Measurements from ENCODE around the gene GMIP. TPM values are rescaled to one million over a fixed set of nuclear protein-coding genes. Genes with fewer than 3 reads are reported as not detected.

GMIP gene
- total and polyA plus RNA-seq, 2 experiments from 2014 or later: 5.1 to 22.1 TPM

- no peak overlapping the region for H2AFZ ChIP-seq
- Mint-ChIP-seq H3K27me3 (ENCODE audit: insufficient read depth, low read depth, poor library complexity) (peaks cover 4% of the 10 kb centered on the region), H3K9me3 (no peaks in the 10 kb centered on the region), H3K4me1 (no peaks in the 10 kb centered on the region), H3K4me3 (no peak overlapping the region), H3K27ac (no peak overlapping the region), H3K36me3 (ENCODE audit: low read depth) (no peaks in the 10 kb centered on the region)
- no peak overlapping the region for H3K4me3 ChIP-seq
- no peaks in the 10 kb centered on the region for H3K79me2 ChIP-seq (replicated peaks; ENCODE audit: insufficient read depth)
- no peaks in the 10 kb centered on the region for H3K27me3 ChIP-seq (ENCODE audit: insufficient read depth)
- H3F3A ChIP-seq (replicated peaks; ENCODE audit: low read depth): no peaks in the 10 kb centered on the region
- DNase-seq (ENCODE audit: low spot score): no peak
- no peaks in the 10 kb centered on the region; the same call in 1 of the 2 replicates for H4K20me1 ChIP-seq (replicated peaks; ENCODE audit: insufficient read depth)
- no peaks in the 10 kb centered on the region for H3K9me2 ChIP-seq (ENCODE audit: insufficient read depth)
- no peak for TF ChIP-seq CREB1 (CRISPR knock-in tag; IDR thresholded peaks at IDR 0.05; ENCODE audit: low read depth)
- no peak for TF ChIP-seq EZH2phosphoT487 (IDR thresholded peaks at IDR 0.05; ENCODE audit: unreplicated experiment)
- no peak for TF ChIP-seq ZNF462 (CRISPR knock-in tag; IDR thresholded peaks at IDR 0.05)
- no peak for TF ChIP-seq NANOG (IDR thresholded peaks at IDR 0.05; ENCODE audit: borderline replicate concordance)
- TF ChIP-seq EZH2 (IDR thresholded peaks at IDR 0.05; ENCODE audit: low read depth, unreplicated experiment): no peak
- no peak overlapping the region for H3K27ac ChIP-seq (ENCODE audit: low read depth)
- no peaks in the 10 kb centered on the region for H3K36me3 ChIP-seq (ENCODE audit: insufficient read depth)
- H3K4me1 ChIP-seq (ENCODE audit: insufficient read depth): no peaks in the 10 kb centered on the region
- peak; percentile 39; the same call in 2 of the 3 replicates for ATAC-seq
- H3K4me2 ChIP-seq: no peak overlapping the region
Observed at GRCh38 chr19:19584356-19584755, 59.1 kb downstream of the GMIP start.

DNA sequence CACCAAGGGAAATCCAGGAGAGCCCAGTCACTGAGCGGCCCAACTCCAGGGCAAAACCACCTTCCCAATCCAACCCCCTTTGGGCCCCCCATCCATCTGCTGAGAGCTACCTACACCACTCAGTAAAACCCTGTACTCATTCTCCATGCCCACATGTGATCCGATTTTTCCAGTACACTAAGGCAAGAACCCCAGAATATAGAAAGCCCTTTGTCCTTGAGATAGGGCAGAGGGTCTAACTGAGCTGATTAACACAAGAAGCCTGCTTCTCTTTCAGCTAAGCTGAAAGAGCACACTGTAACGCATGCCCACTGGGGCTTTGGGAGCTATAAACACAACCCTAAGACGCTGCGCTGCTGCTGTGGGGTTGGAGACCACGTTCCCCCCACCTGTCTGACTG is 61.0 kb downstream of the GMIP start:
- Histone ChIP-seq H3F3A (replicated peaks; ENCODE audit: low read depth) (no peaks in the 10 kb centered on the region), H3K4me1 (ENCODE audit: insufficient read depth) (no peaks in the 10 kb centered on the region), H3K9me2 (ENCODE audit: insufficient read depth) (no peaks in the 10 kb centered on the region), H3K79me2 (replicated peaks; ENCODE audit: insufficient read depth) (no peaks in the 10 kb centered on the region), H3K27ac (ENCODE audit: low read depth) (no peak overlapping the region), H3K27me3 (ENCODE audit: insufficient read depth) (no peaks in the 10 kb centered on the region), H2AFZ (no peak overlapping the region), H3K36me3 (ENCODE audit: insufficient read depth) (no peaks in the 10 kb centered on the region), H3K4me3 (no peak overlapping the region), H4K20me1 (replicated peaks; ENCODE audit: insufficient read depth) (no peaks in the 10 kb centered on the region), H3K4me2 (no peak overlapping the region)
- ATAC-seq (no peak), DNase-seq (ENCODE audit: low spot score) (no peak)
- Mint-ChIP-seq H3K27ac (no peak overlapping the region; the same call in 1 of the 2 replicates), H3K27me3 (ENCODE audit: insufficient read depth, low read depth, poor library complexity) (peaks cover 5% of the 10 kb centered on the region), H3K9me3 (no peaks in the 10 kb centered on the region), H3K36me3 (ENCODE audit: low read depth) (no peaks in the 10 kb centered on the region), H3K4me3 (no peak overlapping the region), H3K4me1 (no peaks in the 10 kb centered on the region)
- TF ChIP-seq JUNB (IDR thresholded peaks at IDR 0.05; ENCODE audit: unreplicated experiment): no peak
- no peak for TF ChIP-seq STAT1 (IDR thresholded peaks at IDR 0.05; ENCODE audit: unreplicated experiment)
- TF ChIP-seq, protein P1, sequence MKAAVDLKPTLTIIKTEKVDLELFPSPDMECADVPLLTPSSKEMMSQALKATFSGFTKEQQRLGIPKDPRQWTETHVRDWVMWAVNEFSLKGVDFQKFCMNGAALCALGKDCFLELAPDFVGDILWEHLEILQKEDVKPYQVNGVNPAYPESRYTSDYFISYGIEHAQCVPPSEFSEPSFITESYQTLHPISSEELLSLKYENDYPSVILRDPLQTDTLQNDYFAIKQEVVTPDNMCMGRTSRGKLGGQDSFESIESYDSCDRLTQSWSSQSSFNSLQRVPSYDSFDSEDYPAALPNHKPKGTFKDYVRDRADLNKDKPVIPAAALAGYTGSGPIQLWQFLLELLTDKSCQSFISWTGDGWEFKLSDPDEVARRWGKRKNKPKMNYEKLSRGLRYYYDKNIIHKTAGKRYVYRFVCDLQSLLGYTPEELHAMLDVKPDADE (IDR thresholded peaks at IDR 0.05): no peak
- TF ChIP-seq ZNF331 (CRISPR knock-in tag; IDR thresholded peaks at IDR 0.05; ENCODE audit: low read depth): no peak

All from GM23338 (cell line).